Smooth muscle cell of the brain vasculature (primary cell): ENCODE measurements around the gene UFSP1.
"Not testable (repeated sequence)": the region's sequence is repeated elsewhere in the genome, so short reads cannot be mapped to it uniquely, and the experiment has no call there.

ENCODE experiments used
- DNase-seq: peaks from one replicate; pipeline ENCODE4 v3.0.0-alpha.2; 2012; ENCODE audit warnings: low read depth, low spot score

UFSP1 gene

DNA sequence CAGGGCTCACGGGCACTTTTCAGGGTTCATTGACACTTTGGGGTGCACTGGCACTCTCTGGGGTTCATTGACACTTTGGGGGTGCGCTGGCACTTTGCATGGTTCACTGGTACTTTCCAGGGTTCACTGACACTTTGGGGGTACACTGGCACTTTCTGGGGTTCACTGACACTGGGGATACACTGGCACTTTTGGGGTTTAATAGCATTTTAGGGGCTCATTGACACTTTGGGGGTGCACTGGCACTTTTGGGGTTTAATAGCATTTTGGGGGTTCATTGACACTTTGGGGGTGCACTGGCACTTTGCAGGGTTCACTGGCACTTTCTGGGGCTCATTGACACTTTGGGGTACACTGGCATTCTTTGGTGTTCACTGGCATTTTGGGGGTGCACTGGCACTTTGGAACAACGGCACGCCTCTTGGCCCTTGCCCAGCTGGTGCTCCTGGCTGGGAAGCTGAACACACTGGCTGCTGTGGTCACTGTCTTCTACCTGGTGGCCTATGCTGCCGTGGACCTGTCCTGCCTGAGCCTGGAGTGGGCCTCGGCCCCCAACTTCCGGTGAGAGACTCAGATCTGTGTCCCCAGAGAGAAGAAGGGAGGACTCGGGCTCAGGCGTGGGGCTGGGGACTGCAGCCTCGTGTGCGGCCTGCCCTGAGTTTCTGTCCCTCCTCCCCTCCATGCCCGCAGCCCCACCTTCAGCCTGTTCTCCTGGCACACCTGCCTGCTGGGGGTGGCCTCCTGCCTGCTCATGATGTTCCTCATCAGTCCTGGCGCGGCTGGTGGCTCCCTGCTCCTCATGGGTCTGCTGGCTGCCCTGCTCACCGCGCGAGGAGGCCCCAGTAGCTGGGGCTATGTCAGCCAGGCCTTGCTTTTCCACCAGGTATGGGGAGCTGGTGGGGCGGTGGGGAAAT is 28.6 kb downstream of the UFSP1 start:
- DNase-seq, result no peak

GRCh38 chr7:100859856-100860255 is 29.7 kb downstream of the UFSP1 start:
- no peak for DNase-seq

DNA sequence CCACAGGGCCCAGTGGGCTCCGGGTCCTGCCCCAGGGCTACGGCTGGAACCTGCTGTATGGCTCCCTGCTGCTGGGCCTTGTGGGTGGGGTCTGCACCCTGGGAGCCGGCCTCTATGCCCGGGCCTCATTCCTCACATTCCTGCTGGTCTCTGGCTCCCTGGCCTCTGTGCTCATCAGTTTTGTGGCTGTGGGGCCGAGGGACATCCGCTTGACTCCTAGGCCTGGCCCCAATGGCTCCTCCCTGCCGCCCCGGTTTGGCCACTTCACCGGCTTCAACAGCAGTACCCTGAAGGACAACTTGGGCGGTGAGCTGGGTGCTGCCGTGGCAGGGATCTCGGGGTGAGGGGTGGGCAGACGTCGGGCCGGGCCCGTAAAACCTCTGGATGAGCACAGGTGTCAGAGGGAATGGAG is 32.6 kb downstream of the UFSP1 start:
- DNase-seq, result no peak

DNA sequence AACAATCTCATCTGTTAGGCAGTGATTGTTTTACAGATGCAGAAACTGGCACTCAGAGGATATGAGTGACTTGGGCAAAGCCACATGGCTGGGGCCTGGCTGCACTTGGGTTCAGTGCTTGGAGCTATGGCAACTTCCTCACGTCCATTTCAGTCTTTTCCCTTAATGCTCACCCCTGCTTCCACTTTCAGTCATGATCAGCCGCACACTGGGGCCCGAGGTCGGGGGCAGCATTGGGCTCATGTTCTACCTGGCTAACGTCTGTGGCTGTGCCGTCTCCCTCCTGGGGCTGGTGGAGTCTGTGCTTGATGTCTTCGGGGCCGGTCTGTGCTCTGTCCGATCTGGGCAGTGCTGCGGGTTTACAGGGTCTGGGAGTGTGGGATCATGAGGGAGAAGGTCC is 34.0 kb downstream of the UFSP1 start:
- DNase-seq, result no peak

DNA sequence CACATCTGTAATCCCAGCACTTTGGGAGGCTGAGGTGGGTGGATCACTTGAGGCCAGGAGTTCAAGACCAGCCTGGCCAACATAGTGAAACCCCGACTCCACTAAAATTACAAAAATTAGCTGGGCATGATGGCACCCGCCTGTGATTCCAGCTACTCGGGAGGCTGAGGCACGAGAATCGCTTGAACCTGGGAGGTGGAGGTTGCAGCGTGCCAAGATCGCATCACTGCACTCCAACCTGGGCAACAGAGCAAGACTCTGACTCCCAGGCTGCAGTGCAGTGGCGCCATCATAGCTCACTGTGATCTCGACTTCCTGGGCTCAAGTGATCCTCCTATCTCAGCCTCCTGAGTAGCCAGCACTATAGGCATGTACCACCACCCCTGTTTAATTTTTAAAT is 34.6 kb downstream of the UFSP1 start:
- DNase-seq, result not testable (repeated sequence)

GRCh38 chr7:100854146-100854895 is 35.2 kb downstream of the UFSP1 start:
- DNase-seq, result no peak

DNA sequence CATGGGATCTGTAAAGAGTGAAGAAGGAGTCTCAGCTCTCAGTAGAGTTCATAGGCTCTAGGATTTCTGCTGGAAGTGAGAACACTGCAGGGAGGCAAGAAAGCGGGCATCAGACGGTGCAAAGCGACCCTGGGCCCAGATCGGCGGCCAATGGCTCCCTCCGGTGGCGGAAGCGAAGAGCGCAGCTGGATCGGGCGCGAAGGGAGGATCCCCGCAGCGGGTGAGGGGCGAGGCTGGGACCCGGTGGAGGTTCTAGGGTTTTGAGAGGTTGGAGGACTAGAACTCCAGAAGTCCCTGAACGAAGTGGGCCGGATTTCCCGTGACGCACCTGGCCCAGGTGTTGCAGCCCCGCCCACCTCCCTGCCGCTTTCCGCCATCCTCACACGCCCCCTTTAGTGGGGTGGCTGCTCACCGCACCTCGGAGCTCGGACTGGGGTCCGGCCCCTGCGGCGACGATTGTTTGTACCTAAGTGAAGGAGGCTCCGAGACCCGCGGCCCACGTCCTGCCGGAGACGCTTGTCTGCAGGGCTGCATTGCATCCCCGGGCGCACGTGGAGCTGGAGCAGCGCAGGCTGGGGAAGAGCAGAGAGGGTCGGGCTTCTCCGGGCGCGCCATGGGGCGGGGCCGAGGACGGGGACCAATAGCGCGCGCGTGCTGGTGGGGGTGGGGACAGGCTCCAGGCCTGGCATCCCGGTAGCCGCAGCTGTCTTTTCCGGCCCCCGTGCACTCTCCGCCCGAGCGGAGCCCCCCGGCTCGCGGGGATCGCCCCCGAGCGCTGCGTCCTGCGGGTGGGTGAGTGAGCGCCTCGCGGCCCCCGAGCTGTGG is 37.3 kb downstream of the UFSP1 start, which contains the start of gene SLC12A9:
Gene SLC12A9, plus strand, starts transcription at position 666 of the 825 bp plus-strand sequence. CDS start 1,485 bp downstream, outside the sequence.
- DNase-seq, result peak; percentile 69

DNA sequence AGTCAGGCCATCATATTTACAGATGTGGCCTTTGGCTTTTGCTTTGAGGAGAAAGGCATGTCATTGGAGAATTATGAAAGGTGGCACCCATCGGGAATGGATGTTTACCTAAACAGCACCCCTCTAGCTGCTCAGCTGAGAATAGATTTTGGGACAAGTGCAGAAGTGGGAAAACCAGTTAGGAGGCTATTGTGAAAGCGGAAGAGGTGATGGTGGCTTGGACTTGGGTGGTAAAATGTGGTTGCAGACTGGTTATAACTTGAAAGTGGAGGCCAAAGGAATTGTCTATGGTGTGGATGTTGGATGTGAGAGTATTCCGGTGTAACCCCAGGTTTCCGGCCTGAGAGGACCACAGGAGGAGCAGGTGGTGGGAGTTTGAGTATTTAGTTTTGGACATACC is 42.2 kb downstream of the UFSP1 start:
- no peak for DNase-seq

DNA sequence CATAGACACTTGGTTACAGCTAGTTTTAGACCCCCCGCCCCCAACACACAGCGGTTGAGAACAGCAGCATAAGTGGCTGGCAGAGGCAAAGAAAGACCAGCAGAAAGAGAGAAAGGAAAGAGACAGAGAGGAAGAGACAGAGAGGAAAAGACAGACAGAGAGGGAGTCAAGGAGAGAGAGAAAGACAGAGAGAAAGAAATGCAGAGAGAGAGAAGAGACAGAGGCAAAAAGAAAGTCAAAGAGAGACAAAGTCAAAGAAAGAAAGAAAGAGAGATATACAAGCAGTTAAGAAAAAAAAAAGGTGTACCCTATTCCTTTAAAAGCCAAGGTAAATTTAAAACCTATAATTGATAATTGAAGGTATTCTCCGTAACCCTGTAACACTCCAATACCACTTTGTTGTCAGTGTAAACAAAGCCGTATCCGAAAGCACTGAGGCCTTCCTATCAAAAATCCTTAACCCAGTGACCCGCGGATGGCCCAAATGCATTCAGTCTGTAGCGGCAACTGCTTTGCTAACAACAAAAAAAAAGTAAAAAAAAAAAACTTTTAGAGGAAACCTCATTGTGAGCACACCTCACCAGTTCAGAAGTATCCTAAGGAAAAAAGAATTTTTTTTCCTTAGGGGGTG is 48.9 kb downstream of the UFSP1 start:
- no peak for DNase-seq

- DNase-seq, result no peak
Measured at GRCh38 chr7:100839361-100839760, 50.2 kb downstream of the UFSP1 start.
